HG03060 (cell line): ENCODE results near the gene SLC49A3.
"Not testable (repeated sequence)": the region's sequence is repeated elsewhere in the genome, so short reads cannot be mapped to it uniquely, and the experiment has no call there.

Experiments
- ATAC-seq: cut with Tn5 transposase; IDR thresholded peaks from one replicate; pipeline ENCODE4 v1.9.1; 2021; ENCODE audit warnings: low read depth, moderate number of reproducible peaks; ENCODE audit not compliant: unreplicated experiment

The SLC49A3 gene

DNA sequence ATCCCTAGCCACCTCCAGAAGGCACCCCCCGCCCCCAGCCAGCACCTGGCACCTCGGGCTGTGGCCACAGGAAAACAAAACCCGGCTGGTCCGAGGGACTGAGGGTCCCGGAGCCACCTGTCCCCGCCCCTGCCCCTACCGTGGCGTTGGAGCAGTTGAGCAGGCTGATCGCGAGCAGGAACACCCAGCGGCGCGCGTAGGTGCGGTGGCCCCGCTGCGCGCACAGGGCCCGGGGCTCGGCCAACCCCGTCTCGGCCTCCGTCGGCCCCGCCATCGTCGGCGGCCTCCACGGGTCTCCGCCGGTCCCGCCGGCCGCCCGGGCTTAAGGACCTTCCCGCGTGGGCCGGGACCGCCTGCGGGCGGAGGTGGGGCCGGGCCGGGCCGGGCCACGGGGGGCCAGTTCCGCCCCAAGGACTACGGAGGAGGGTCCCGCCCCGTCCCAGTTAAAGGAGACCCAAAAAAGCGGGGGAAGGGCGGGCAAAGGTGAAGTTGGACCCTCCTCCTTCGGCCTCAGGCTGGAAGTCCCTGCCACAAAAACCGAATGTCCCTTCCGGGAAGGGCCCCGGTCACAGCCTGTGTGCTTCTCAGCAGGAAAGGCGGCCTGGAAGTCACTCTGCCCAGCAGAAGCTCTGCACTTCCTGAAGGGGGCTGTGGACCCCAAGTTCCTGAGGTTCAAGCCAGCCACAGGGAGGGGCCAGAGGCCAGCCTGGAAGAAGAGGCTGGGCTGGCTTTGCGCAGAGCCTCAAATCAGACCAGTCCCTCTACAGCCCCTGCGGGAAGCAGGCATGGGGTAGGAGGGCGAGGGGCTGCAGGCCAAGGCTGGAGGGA, at the start of gene SLC49A3:
Gene SLC49A3, minus strand, starts transcription at position 298 of the 828 bp plus-strand sequence. Its CDS starts 24 bp downstream, at position 274.
- no peak for ATAC-seq

DNA sequence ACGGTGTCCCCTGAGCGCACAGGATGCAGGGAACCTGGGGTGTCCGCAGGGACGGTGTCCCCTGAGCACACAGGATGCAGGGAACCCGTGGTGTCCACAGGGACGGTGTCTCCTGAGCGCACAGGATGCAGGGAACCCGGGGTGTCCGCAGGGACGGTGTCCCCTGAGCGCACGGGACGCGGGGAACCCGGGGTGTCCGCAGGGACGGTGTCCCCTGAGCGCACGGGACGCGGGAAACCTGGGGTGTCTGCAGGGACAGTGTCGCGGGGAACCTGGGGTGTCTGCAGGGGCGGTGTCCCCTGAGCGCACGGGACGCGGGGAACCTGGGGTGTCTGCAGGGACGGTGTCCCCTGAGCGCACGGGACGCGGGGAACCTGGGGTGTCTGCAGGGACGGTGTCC, 47.6 kb upstream of the SLC49A3 start:
- ATAC-seq: not testable (repeated sequence)

- no peak for ATAC-seq
These were observed 46.6 kb upstream of the SLC49A3 start for GRCh38 chr4:735583-735982.

DNA sequence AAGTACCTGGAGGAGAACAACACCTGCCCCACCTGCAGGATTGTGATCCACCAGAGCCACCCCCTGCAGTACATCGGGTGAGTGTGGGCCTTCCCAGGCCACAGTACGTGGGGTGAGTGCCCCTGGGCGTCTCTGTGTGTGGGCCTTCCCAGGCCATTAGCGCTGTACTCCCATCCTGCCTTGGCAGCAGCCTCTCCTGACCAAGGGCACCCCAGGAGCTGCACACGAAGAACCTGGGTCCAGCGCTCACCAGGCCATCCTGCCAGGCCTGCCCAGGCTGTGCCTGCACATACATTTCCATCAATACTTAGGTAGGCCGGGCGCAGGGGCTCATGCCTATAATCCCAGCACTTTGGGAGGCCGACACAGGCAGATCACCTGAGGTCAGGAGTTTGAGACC, 46.0 kb upstream of the SLC49A3 start:
- no peak for ATAC-seq

- ATAC-seq: no peak
These were observed 45.1 kb upstream of the SLC49A3 start for GRCh38 chr4:734075-734474.

GRCh38 chr4:733631-733980, 44.7 kb upstream of the SLC49A3 start:
- ATAC-seq: no peak

DNA sequence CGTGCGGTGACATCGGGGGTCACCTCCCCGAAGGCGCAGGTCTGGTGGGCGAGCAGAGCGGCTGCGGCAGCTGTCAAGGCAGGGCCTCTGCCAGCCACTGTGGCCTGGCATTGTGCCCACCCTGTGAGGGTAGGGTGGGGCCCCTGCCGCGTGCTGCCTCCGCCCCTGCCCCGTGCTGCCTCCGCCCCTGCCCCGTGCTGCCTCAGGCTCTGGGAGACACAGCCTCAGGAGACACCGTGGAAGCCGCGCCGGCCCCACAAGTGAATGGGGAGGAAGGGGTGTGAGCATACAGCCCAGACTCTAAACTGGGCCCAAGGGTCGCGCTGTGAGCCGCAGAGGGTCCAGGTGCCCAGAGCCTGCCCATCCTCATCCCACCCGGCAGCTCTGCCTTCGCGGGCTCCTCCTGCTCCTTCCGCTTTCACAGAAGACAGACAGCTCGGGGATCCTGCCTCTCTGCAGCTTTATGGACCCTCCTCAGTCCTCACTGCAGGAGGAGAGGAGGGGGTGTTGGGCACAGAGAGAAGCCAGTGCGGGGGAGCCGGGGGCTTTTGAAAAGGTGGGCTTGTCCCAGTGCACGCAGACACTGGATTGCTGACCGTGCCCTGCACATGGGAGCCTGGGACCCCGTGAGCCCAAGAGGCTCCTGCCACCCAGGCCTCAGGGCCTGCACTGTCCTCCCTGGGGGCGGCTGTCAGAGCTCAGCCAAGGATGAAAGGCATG, 44.1 kb upstream of the SLC49A3 start:
- ATAC-seq: no peak

DNA sequence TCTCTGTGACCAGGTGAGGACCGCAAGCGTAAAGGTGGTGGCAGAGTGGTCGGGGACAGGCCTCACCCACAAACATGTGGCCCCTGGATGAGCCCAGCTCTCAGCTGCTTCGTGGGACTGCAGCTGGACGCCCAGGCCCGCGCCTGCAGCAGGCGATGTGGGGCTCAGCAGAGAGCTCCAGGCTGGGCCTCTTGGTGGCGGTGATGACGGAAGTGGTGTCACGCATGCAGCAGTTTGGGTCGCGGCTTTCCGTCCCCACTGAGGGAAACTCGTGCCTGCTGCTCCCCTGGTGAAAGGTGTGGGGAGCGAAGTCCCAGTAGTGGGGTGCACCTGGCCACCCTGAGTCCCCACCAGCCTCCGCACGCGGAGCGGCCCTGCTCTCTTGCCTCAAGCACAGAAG, 43.5 kb upstream of the SLC49A3 start:
- ATAC-seq: no peak

DNA sequence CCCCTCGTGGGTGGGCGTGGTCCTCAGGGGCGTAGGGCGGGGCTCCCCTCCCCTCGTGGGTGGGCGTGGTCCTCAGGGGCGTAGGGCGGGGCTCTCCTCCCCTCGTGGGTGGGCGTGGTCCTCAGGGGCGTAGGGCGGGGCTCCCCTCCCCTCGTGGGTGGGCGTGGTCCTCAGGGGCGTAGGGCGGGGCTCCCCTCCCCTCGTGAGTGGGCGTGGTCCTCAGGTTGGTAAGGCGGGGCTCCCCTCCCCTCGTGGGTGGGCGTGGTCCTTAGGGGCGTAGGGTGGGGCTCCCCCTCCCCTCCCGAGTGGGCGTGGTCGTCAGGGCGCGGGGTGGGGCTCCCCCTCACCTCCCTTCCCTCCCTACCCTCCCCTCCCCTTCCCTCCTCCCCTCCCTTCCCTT, 43.0 kb upstream of the SLC49A3 start:
- ATAC-seq: not testable (repeated sequence)

DNA sequence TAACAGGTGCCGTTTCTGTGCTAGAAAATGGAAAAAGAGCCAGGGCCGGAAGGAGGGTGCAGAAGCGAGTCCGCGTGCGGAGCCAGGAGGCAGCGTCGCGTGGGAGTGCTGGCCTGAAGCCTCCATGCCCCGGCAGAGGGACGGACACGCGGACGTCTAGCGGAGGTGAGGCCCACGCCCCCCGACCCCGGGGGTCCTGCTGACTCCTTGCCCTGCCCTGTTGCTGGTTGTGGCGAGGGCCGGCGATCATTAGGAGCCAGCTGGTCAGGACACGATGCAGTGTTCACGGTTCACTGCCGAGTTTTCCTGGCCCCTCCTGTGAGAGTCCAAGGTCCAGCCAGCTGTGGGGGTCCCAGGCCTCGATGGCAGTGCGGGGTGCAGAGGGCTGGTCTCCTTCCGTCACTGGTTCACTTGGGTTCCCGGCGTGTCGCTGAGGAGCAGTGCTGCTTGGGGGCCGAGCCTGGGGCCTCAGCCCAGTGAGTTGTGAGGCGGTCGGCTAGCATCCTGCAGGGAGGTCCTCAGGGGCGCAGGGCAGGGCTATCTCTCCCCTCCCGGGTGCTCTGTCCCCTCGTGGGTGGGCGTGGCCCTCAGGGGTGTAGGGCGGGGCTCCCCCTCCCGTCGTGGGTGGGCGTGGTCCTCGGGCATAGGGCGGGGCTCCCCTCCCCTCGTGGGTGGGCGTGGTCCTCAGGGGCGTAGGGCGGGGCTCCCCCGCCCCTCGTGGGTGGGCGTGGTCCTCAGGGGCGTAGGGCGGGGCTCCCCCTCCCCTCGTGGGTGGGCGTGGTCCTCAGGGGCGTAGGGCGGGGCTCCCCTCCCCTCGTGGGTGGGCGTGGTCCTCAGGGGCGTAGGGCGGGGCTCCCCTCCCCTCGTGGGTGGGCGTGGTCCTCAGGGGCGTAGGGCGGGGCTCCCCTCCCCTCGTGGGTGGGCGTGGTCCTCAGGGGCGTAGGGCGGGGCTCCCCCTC, 42.3 kb upstream of the SLC49A3 start:
- ATAC-seq: not testable (repeated sequence)

GRCh38 chr4:730511-730910, 41.6 kb upstream of the SLC49A3 start:
- ATAC-seq: no peak

DNA sequence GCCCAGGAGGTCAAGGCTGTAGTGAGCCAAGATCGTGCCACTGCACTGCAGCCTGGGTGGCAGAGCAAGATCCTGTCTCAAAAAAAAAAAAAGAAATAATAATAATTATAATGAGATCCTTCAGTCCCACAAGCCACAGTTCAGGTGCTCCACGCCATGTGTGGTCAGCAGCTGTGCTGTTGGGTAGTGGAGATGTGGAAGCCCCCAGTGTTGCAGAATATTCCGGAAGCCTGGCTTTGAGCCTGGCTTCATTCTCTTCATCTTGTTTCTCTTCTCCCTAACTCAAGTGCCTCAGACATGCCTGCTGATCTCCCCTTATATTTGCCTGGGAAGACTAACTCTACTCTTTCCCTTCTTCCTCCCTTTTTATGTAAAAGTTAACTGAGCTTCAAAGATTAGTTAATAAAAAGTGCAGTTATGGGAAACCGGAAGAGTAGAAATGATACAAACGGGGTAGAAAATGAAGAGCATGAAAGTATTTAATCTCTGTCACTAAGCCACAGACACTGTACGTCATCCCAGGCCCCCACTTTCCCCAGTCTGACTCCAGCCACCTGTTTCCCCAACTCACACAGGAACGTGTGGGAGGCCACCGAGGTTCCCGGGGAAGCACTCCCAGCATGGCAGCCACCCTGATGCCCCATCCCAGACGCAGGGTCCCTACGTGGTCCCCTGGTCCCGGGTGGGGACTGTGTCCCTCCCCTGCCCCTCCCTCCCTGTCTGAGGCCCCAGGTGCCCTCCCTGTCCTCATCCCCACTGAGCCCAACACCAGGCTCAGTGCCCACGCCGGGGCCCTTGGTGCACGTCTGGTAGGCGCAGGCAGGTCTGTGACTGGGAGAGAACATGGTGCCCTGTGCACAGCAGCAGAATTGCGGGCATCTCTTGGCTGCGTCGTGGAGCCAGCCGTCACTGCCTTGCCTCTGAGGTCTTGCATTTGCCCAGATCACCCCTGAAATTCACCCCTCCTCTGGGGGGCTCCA, 40.7 kb upstream of the SLC49A3 start:
- ATAC-seq: no peak

- no peak for ATAC-seq
These were observed 38.6 kb upstream of the SLC49A3 start for GRCh38 chr4:727576-727975.

DNA sequence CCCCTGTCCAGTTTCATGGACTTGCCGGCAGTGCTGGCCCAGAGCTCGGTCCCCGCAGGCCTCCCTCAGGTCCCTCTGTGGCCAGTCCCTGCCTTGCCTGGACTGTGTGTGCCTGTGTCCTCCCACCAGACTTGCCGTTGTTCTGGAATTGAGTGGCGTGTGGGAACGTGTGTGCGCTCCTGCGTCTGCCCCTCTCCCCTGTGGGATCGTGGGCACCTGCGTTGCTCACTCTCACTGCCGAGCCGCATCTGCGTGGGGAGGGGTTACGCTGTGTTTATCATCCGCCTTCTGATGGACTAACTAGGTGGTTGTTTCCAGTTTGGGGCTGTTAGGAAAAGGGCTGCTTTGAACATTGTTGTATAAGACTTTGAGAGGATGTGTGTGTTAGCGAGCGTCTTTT, 37.9 kb upstream of the SLC49A3 start:
- no peak for ATAC-seq

- no peak for ATAC-seq
These were observed 37.4 kb upstream of the SLC49A3 start for GRCh38 chr4:726235-726787.

DNA sequence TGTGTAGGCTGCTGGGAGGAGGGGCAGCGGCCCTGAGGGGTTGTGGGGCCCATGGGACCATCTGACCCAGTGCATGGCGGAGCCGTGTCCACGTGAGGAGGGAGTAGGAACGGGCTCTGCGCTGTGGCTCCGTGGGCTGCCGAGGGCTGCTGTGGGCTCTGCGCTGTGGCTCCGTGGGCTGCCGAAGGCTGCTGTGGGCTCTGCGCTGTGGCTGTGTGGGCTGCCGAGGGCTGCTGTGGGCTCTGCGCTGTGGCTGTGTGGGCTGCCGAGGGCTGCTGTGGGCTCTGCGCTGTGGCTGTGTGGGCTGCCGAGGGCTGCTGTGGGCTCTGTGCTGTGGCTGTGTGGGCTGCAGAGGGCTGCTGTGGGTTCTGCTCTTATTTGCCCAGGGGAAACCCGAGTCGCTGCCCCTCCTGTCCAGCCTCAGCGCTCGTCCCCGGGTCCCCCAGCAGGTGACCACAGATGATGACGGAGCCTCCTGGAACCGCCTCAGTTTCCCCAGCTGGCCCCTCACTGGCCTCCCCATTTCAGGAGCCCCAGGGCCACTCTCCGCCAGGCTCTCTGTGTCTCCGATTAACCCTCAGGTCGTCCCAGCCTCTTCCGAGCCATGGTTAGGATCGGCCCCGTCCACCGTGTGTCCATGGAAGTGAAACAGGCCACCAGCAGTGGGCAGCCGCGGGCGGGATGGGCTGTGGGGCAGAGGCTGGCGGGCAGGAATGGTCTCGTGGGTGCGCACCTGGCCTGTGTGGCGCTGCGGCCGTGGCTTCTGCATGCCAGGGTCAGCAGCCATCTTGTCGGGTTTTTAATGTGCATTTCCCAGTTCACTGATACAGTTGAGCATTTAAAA, 36.7 kb upstream of the SLC49A3 start:
- ATAC-seq: no peak

GRCh38 chr4:723751-724530, 35.0 kb upstream of the SLC49A3 start:
- no peak for ATAC-seq

- ATAC-seq: no peak
These were observed 34.0 kb upstream of the SLC49A3 start for GRCh38 chr4:722851-723360.
